Tibial artery (tissue), 4 donors: ENCODE data around the gene EMID1.

Source experiments
- DNase-seq, 2 donors: peaks; one replicate each; pipeline ENCODE4 v3.0.0-alpha.2; 2019
- H3K27ac ChIP-seq, 2 donors: fragments of 200-600 bp; sonication (generic) in 1 of 2; 1 replicate in 1 of 2; 2 replicates in 1 of 2; pipeline ENCODE4 v1.5.1; 2018 to 2019; ENCODE audit warnings: mild to moderate bottlenecking in 1 of 2
- H3K27me3 ChIP-seq, 2 donors: fragments of 200-600 bp; sonication (generic) in 1 of 2; one replicate each; pipeline versions ENCODE4 v1.5.1 to v1.6.0; 2016 to 2019
- H3K36me3 ChIP-seq, 3 donors: fragments of 200-600 bp; sonication (generic) in 2 of 3; one replicate each; pipeline ENCODE4 v1.5.1; 2016 to 2019; ENCODE audit warnings: mild to moderate bottlenecking in 2 of 3
- H3K4me1 ChIP-seq, 4 donors: fragments of 200-600 bp; sonication (generic) in 2 of 4; 1 replicate in 3 of 4; 2 replicates in 1 of 4; pipeline ENCODE4 v1.5.1; 2016 to 2019
- H3K4me3 ChIP-seq, 2 donors: fragments of 200-600 bp; sonication (generic) in 1 of 2; 1 replicate in 1 of 2; 2 replicates in 1 of 2; pipeline ENCODE4 v1.5.1; 2018 to 2019; ENCODE audit warnings: mild to moderate bottlenecking in 2 of 2
- H3K9me3 ChIP-seq, 3 donors: fragments of 200-600 bp; sonication (generic) in 1 of 3; one replicate each; pipeline ENCODE4 v1.5.1; 2016 to 2019
- CTCF ChIP-seq, 2 experiments: fragments of 200-600 bp in 1 of 2; fragments of 450-650 bp in 1 of 2; IDR thresholded peaks; one replicate each; pipeline ENCODE4 v1.5.1; 2017 to 2019; ENCODE audit warnings: antibody characterized with exemption in 2 of 2, mild to moderate bottlenecking in 1 of 2, moderate library complexity in 1 of 2
- intact Hi-C: fragments of 100-400 bp; cut with DNase I; formaldehyde crosslinking; loops from one replicate; pipeline ENCODE4 v1.15.0; 2023; ENCODE audit warnings: low total_unique reads

EMID1 gene

GRCh38 chr22:29254286-29254660 is 48.6 kb downstream of the EMID1 start:
- TF ChIP-seq CTCF (IDR thresholded peaks at IDR 0.05), result no peak
- H3K27ac ChIP-seq, result no peak overlapping the region
- no peaks in the 10 kb centered on the region for H3K27me3 ChIP-seq
- no peak overlapping the region for H3K4me3 ChIP-seq
- no peaks in the 10 kb centered on the region for H3K4me1 ChIP-seq
- peak in 1 of 2 donors; percentile 32 for DNase-seq
- intact Hi-C loops, result no loop called here
- H3K9me3 ChIP-seq, result no peaks in the 10 kb centered on the region
- peaks cover 0 to 8% (median 2%) of the 10 kb centered on the region in 3 donors for H3K36me3 ChIP-seq

- peak in 1 of 2 donors; percentile 29 for DNase-seq
- intact Hi-C loops, result no loop called here
- TF ChIP-seq CTCF (IDR thresholded peaks at IDR 0.05), result no peak
- Histone ChIP-seq H3K27ac (no peak overlapping the region), H3K4me1 (no peaks in the 10 kb centered on the region), H3K27me3 (no peaks in the 10 kb centered on the region), H3K9me3 (no peaks in the 10 kb centered on the region), H3K4me3 (no peak overlapping the region), H3K36me3 (peaks cover 0 to 16% (median 11%) of the 10 kb centered on the region in 3 donors)
Measured at GRCh38 chr22:29255064-29255621, 49.4 kb downstream of the EMID1 start.

- peak in 1 of 2 donors; percentile 35 for DNase-seq
- no peaks in the 10 kb centered on the region for H3K4me1 ChIP-seq
- H3K36me3 ChIP-seq, result peaks cover 0 to 24% (median 15%) of the 10 kb centered on the region in 3 donors
- H3K27ac ChIP-seq, result no peak overlapping the region
- no peaks in the 10 kb centered on the region for H3K27me3 ChIP-seq
- no peaks in the 10 kb centered on the region for H3K9me3 ChIP-seq
- H3K4me3 ChIP-seq, result no peak overlapping the region
- TF ChIP-seq CTCF (IDR thresholded peaks at IDR 0.05), result no peak
- intact Hi-C loops, result no loop called here
Measured at GRCh38 chr22:29256606-29257325, 51.1 kb downstream of the EMID1 start.

GRCh38 chr22:29257751-29258181 is 52.1 kb downstream of the EMID1 start:
- no peak overlapping the region for H3K4me3 ChIP-seq
- H3K4me1 ChIP-seq, result no peaks in the 10 kb centered on the region
- H3K27me3 ChIP-seq, result no peaks in the 10 kb centered on the region
- H3K9me3 ChIP-seq, result no peaks in the 10 kb centered on the region
- H3K36me3 ChIP-seq, result peaks cover 0 to 24% (median 15%) of the 10 kb centered on the region in 3 donors
- intact Hi-C loops, result no loop called here
- no peak overlapping the region for H3K27ac ChIP-seq
- no peak for TF ChIP-seq CTCF (IDR thresholded peaks at IDR 0.05)
- peak in 1 of 2 donors; percentile 53 for DNase-seq

- DNase-seq, result peak in 1 of 2 donors; percentile 56
- Histone ChIP-seq H3K27ac (no peak overlapping the region), H3K9me3 (no peaks in the 10 kb centered on the region), H3K4me3 (no peak overlapping the region), H3K27me3 (no peaks in the 10 kb centered on the region), H3K36me3 (peaks cover 0 to 29% (median 15%) of the 10 kb centered on the region in 3 donors), H3K4me1 (no peaks in the 10 kb centered on the region)
- no peak for TF ChIP-seq CTCF (IDR thresholded peaks at IDR 0.05)
- intact Hi-C loops, result no loop called here
Measured at GRCh38 chr22:29258407-29259252, 52.9 kb downstream of the EMID1 start.
